Activated T-helper 1 cell treated with anti-CD3 and anti-CD28 coated beads, Interleukin-12 subunit alpha, Interleukin-12 subunit beta, Interleukin-2, Interleukin-4 antibody, amounts not matched to agents 30 ng/mL and 10 ng/mL and 1 ng/mL, durations not matched to agents 14 hours and 24 hours and 36 hours (primary cell): ENCODE results near the gene HDAC7. TPM values are rescaled to one million over a fixed set of nuclear protein-coding genes. Genes with fewer than 3 reads are reported as not detected.
A peak's percentile ranks its signal among the peaks of the same experiment; 100 is the strongest.

Experiments
- DNase-seq: peaks from one replicate; pipeline ENCODE4 v3.0.0; 2021; ENCODE audit warnings: low spot score
- H3K27ac Mint-ChIP-seq: one replicate; pipeline ENCODE4 v1.8.0; 2021; ENCODE audit warnings: mild to moderate bottlenecking, mixed read lengths
- H3K27me3 Mint-ChIP-seq: one replicate; pipeline ENCODE4 v1.8.0; 2022; ENCODE audit warnings: mild to moderate bottlenecking, moderate library complexity, mixed read lengths; ENCODE audit not compliant: insufficient read depth
- H3K36me3 Mint-ChIP-seq: one replicate; pipeline ENCODE4 v1.8.0; 2021; ENCODE audit warnings: low read depth, mixed read lengths
- H3K4me1 Mint-ChIP-seq: one replicate; pipeline ENCODE4 v1.8.0; 2021; ENCODE audit warnings: low read depth, mixed read lengths
- H3K4me3 Mint-ChIP-seq: one replicate; pipeline ENCODE4 v1.8.0; 2021; ENCODE audit warnings: mild to moderate bottlenecking, moderate library complexity, mixed read lengths
- H3K9me3 Mint-ChIP-seq: one replicate; pipeline ENCODE4 v1.8.0; 2021; ENCODE audit warnings: mixed read lengths
- intact Hi-C: fragments of 100-400 bp; cut with micrococcal nuclease; formaldehyde crosslinking; loops from one replicate; pipeline ENCODE4 v1.15.1; 2024
- total RNA-seq: library from RNA; stranded (reverse); gene quantifications from 2 replicates; pipeline ENCODE4 v1.2.3, GENCODE V29; 2022

The HDAC7 gene
- total RNA-seq, 1 donor from 2014 or later, result 466 TPM

- intact Hi-C loops, result loop anchor here (10.0 kb wide), 1 partner anchor 717 kb away; no protein-coding TSS in a partner anchor
- H3K27ac Mint-ChIP-seq, result no peak overlapping the region
- peaks cover 39% of the 10 kb centered on the region for H3K4me1 Mint-ChIP-seq
- H3K4me3 Mint-ChIP-seq, result no peak overlapping the region
- no peak for DNase-seq
- H3K27me3 Mint-ChIP-seq, result peaks cover 3% of the 10 kb centered on the region
- H3K9me3 Mint-ChIP-seq, result no peaks in the 10 kb centered on the region
- H3K36me3 Mint-ChIP-seq, result no peaks in the 10 kb centered on the region
These were observed 67.6 kb downstream of the HDAC7 start for GRCh38 chr12:47752121-47752520.

DNA sequence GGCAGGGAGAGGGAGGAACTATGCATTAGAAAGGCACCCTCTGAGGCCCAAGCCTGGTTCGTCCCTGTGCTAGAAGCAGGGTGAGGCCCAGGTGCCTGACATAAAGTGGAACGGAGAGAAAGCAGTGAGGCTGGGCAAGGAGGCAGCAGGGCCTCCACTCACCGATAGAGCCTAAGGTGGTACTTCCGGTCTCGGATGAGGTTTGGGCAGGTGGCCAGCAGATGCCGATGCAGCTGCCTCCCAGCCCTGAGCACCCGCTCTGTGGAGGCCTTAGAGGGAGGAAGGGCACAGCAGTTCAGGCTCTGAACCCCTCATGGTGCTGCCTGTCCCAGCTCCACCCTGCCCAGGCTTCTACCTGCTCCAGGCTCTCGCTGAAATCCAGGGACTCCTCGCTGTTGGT, 68.1 kb downstream of the HDAC7 start:
- intact Hi-C loops, result loop anchor here (10.0 kb wide), 1 partner anchor 717 kb away; no protein-coding TSS in a partner anchor

DNA sequence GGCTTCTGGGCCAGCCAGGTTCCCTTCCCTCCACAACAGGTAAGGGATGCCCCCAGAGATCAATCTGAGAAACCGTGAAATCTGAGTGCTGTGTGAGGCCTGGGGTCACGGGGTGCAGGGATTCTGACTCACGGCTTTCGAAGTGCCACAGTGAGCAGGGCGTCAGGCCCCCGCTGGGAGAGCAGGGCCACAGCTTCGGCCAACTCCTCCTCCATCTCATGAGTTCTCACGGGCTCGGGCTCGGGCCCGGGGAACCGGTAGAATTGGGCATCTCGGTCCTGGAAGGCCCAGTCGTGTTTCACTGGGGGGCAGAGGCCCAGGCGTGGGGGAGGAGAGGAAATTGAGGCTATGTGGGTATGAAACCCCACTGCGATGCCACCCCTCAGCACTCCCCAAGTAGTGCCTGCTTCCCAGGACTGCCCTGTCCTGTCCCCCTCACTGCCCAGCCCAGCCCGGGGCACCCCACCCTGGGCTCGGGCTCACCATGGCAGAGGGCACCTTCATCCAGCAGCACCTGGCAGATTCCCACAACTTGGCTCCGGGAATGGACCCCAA, 68.7 kb downstream of the HDAC7 start:
- H3K9me3 Mint-ChIP-seq, result no peaks in the 10 kb centered on the region
- peaks cover 3% of the 10 kb centered on the region for H3K27me3 Mint-ChIP-seq
- H3K4me3 Mint-ChIP-seq, result no peak overlapping the region
- intact Hi-C loops, result loop anchor here (10.0 kb wide), 1 partner anchor 716 kb away; no protein-coding TSS in a partner anchor
- no peak overlapping the region for H3K27ac Mint-ChIP-seq
- no peak for DNase-seq
- H3K36me3 Mint-ChIP-seq, result no peaks in the 10 kb centered on the region
- H3K4me1 Mint-ChIP-seq, result peaks cover 28% of the 10 kb centered on the region

More for the DNA sequence above, 68.1 kb downstream of the HDAC7 start:
- H3K27ac Mint-ChIP-seq, result no peak overlapping the region
- H3K4me3 Mint-ChIP-seq, result peak overlapping the region; percentile 26
- DNase-seq, result no peak
- H3K27me3 Mint-ChIP-seq, result peaks cover 3% of the 10 kb centered on the region
- no peaks in the 10 kb centered on the region for H3K9me3 Mint-ChIP-seq
- peaks cover 34% of the 10 kb centered on the region for H3K4me1 Mint-ChIP-seq
- no peaks in the 10 kb centered on the region for H3K36me3 Mint-ChIP-seq

DNA sequence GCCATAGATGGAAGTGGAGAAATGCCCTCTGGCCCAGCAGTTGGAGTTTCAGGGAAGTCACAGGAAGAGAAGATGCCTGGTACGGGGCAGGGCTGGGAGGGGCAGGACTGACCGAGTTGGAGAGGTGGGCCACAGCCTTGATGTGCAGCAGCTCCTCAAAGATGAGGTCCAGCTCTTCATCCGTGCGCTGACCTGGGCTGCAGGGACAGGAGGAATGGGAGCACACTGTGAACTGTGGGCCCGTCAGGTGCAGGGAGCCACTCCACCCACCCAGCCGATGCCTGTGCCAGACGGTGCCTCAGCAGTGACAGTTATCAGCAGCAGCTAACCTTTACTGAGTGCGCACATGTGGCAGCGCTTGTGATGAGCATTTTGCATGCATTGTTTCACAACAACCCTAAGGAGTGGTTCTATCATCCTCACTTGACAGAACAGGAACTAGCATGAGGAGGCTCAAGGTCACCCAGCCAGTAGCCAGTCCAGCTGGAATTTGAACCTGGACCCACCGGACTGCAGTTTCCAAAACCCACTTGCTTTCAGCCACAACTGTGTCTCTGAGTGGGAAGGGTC, 69.4 kb downstream of the HDAC7 start:
- Mint-ChIP-seq H3K4me3 (no peak overlapping the region), H3K4me1 (peaks cover 22% of the 10 kb centered on the region), H3K9me3 (no peaks in the 10 kb centered on the region), H3K36me3 (no peaks in the 10 kb centered on the region), H3K27ac (no peak overlapping the region), H3K27me3 (peaks cover 5% of the 10 kb centered on the region)
- intact Hi-C loops, result loop anchor here (10.0 kb wide), 1 partner anchor 716 kb away; no protein-coding TSS in a partner anchor
- DNase-seq, result no peak

DNA sequence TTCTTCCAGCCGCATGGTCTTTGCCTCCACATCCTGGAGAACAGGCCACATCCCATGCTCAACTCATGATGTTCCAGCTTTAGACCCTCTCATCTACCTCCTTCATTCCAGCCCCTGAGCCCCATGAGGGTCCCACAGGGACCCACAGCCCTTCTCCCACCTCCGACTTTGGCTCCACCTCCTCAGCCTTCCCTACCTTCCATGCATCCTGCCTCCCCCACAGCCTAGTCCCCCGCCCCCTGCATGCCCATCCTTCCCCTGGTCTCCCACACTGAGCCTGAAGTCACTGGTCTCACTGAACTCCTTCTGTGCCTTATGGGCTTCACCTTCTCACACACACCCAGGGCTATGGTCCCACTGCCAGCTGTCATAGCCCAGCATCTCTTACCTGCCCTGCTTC, 70.8 kb downstream of the HDAC7 start:
- DNase-seq, result no peak
- Mint-ChIP-seq H3K27me3 (peaks cover 10% of the 10 kb centered on the region), H3K4me3 (no peak overlapping the region), H3K9me3 (no peaks in the 10 kb centered on the region), H3K4me1 (peaks cover 7% of the 10 kb centered on the region), H3K27ac (no peak overlapping the region), H3K36me3 (no peaks in the 10 kb centered on the region)
- intact Hi-C loops, result no loop called here

- no peak for DNase-seq
- intact Hi-C loops, result no loop called here
- Mint-ChIP-seq H3K27ac (no peak overlapping the region), H3K4me1 (peaks cover 3% of the 10 kb centered on the region), H3K4me3 (no peak overlapping the region), H3K27me3 (peaks cover 13% of the 10 kb centered on the region), H3K9me3 (no peaks in the 10 kb centered on the region), H3K36me3 (no peaks in the 10 kb centered on the region)
These were observed 71.2 kb downstream of the HDAC7 start for GRCh38 chr12:47748507-47748828.

- Mint-ChIP-seq H3K4me3 (no peak overlapping the region), H3K27me3 (peaks cover 16% of the 10 kb centered on the region), H3K4me1 (no peaks in the 10 kb centered on the region), H3K36me3 (no peaks in the 10 kb centered on the region), H3K27ac (no peak overlapping the region), H3K9me3 (no peaks in the 10 kb centered on the region)
- intact Hi-C loops, result no loop called here
- DNase-seq, result no peak
These were observed 71.9 kb downstream of the HDAC7 start for GRCh38 chr12:47747596-47748506.

DNA sequence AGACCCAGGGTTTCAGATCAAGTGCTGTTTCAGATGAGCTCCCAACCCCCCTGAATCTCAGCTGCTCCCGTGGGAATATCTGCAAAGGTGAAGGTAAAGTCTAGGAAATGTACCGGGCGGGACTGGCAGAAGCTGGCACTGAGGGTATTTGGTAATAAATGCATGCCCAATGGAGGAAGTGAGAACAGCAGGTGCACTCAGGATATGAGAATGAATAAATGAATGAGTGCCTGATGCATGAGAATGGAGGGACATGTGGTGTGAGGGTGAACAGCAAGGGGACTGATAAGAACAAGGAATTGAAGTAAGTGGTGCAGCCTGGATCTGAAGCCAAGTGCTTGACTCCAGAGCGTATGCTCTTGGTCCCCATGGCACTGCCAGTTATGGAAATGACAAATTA, 72.6 kb downstream of the HDAC7 start:
- intact Hi-C loops, result no loop called here
- H3K9me3 Mint-ChIP-seq, result no peaks in the 10 kb centered on the region
- no peak overlapping the region for H3K27ac Mint-ChIP-seq
- no peak overlapping the region for H3K4me3 Mint-ChIP-seq
- DNase-seq, result no peak
- H3K36me3 Mint-ChIP-seq, result no peaks in the 10 kb centered on the region
- peaks cover 16% of the 10 kb centered on the region for H3K27me3 Mint-ChIP-seq
- no peaks in the 10 kb centered on the region for H3K4me1 Mint-ChIP-seq

DNA sequence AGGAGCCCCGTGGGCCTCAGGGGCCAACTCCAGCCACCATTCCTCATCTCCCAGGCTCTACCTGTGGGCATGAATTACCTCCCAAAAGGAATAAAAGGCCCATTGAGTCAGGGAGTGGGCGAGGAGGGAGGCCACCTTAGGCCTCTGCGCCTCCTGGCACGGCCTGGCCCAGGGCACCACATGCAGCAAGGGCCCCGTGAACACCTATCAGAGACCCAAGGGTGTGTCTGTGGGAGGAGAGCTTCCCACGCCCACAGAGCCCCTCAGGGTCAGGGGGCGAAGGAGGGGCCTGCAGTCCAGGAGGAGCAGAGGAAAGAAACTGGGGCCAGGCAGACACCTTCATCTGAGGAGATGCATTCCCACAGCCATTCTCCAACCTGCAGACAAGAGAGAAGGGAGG, 73.2 kb downstream of the HDAC7 start:
- no peak overlapping the region for H3K27ac Mint-ChIP-seq
- peaks cover 1% of the 10 kb centered on the region for H3K4me1 Mint-ChIP-seq
- intact Hi-C loops, result no loop called here
- H3K36me3 Mint-ChIP-seq, result no peaks in the 10 kb centered on the region
- no peaks in the 10 kb centered on the region for H3K9me3 Mint-ChIP-seq
- H3K4me3 Mint-ChIP-seq, result no peak overlapping the region
- peaks cover 16% of the 10 kb centered on the region for H3K27me3 Mint-ChIP-seq
- no peak for DNase-seq

DNA sequence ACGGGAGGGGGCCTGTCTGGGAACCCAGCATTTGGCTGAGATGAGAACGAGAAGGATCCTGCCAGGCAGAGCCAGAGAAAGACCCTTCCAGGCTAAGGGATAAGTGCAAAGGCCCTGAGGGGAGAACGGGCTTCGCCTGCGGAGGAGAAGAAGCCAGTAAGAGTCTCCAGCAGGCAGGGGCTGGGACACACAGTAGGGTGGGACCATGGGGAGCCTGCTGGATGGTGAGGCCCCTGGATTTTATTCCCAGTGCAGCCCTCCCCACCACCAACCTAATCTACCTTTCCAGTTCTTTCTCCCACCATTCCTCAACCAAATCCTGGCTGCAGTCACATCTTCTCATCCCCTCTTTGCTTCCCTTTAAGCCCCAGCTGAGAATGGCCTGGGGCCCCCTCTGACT, 73.6 kb downstream of the HDAC7 start:
- peaks cover 6% of the 10 kb centered on the region for H3K4me1 Mint-ChIP-seq
- H3K4me3 Mint-ChIP-seq, result no peak overlapping the region
- H3K27ac Mint-ChIP-seq, result no peak overlapping the region
- H3K9me3 Mint-ChIP-seq, result no peaks in the 10 kb centered on the region
- H3K27me3 Mint-ChIP-seq, result peaks cover 16% of the 10 kb centered on the region
- intact Hi-C loops, result no loop called here
- no peak for DNase-seq
- no peaks in the 10 kb centered on the region for H3K36me3 Mint-ChIP-seq

- intact Hi-C loops, result no loop called here
- Mint-ChIP-seq H3K27me3 (peaks cover 16% of the 10 kb centered on the region), H3K36me3 (no peaks in the 10 kb centered on the region), H3K4me1 (peaks cover 6% of the 10 kb centered on the region), H3K9me3 (no peaks in the 10 kb centered on the region), H3K27ac (no peak overlapping the region), H3K4me3 (no peak overlapping the region)
- DNase-seq, result no peak
These were observed 74.1 kb downstream of the HDAC7 start for GRCh38 chr12:47745485-47746041.

GRCh38 chr12:47744778-47745436, 74.8 kb downstream of the HDAC7 start:
- Mint-ChIP-seq H3K27ac (no peak overlapping the region), H3K4me3 (no peak overlapping the region), H3K4me1 (peaks cover 6% of the 10 kb centered on the region), H3K36me3 (no peaks in the 10 kb centered on the region), H3K27me3 (peaks cover 16% of the 10 kb centered on the region), H3K9me3 (no peaks in the 10 kb centered on the region)
- intact Hi-C loops, result no loop called here
- DNase-seq, result no peak
